SU-DHL-6 (cell line): ENCODE data around the gene VEZT.

Experiments
- H2AFZ ChIP-seq: fragments of 200-600 bp; sonication (generic); 2 replicates; pipeline ENCODE4 v1.6.1; 2014; ENCODE audit warnings: low read depth, mild to moderate bottlenecking, moderate library complexity, mixed read lengths, antibody characterized with exemption, low read length; ENCODE audit not compliant: severe bottlenecking
- H3F3A ChIP-seq: fragments of 200-600 bp; shearing (Covaris generic); 2 replicates; pipeline ENCODE4 v1.6.0; 2016; ENCODE audit warnings: antibody characterized with exemption, mild to moderate bottlenecking; ENCODE audit not compliant: insufficient read depth
- H3K27ac ChIP-seq: fragments of 200-600 bp; sonication (generic); 2 replicates; pipeline ENCODE4 v1.5.1; 2016; ENCODE audit warnings: low read depth, mild to moderate bottlenecking, low read length, moderate library complexity, mixed read lengths
- H3K27me3 ChIP-seq: fragments of 200-600 bp; sonication (generic), shearing (Covaris generic); 2 replicates; pipeline ENCODE4 v1.6.0; 2014; ENCODE audit warnings: mild to moderate bottlenecking, low read length
- H3K36me3 ChIP-seq: fragments of 200-600 bp; sonication (generic); 2 replicates; pipeline ENCODE4 v1.6.1; 2014; ENCODE audit warnings: mild to moderate bottlenecking, low read length, mixed read lengths
- H3K4me2 ChIP-seq: fragments of 300-600, 200-600 bp; shearing (Covaris generic), sonication (generic); 2 replicates; pipeline ENCODE4 v1.6.0; 2014; ENCODE audit warnings: low read length, low read depth, mild to moderate bottlenecking; ENCODE audit not compliant: poor library complexity, severe bottlenecking
- H3K4me3 ChIP-seq: fragments of 200-600 bp; sonication (generic); 2 replicates; pipeline ENCODE4 v1.5.1; 2014; ENCODE audit warnings: antibody characterized with exemption, low read length, mild to moderate bottlenecking, mixed read lengths; ENCODE audit not compliant: insufficient read depth, poor library complexity, severe bottlenecking
- H3K79me2 ChIP-seq: fragments of 200-600 bp; sonication (generic); 2 replicates; pipeline ENCODE4 v1.6.1; 2014; ENCODE audit warnings: mild to moderate bottlenecking, low read length, moderate library complexity; ENCODE audit not compliant: insufficient read depth
- H3K9ac ChIP-seq: fragments of 200-600 bp; sonication (generic); 2 replicates; pipeline ENCODE4 v1.7.0; 2014; ENCODE audit warnings: mild to moderate bottlenecking, low read length
- H3K9me2 ChIP-seq: fragments of 200-600 bp; sonication (generic); replicated peaks from 2 replicates; pipeline ENCODE4 v1.6.1; 2014; ENCODE audit warnings: low read length; ENCODE audit not compliant: insufficient read depth
- H3K9me3 ChIP-seq: fragments of 200-600 bp; sonication (generic); 2 replicates; pipeline ENCODE4 v1.6.1; 2014; ENCODE audit warnings: low read length, mixed read lengths; ENCODE audit not compliant: insufficient read depth
- H4K20me1 ChIP-seq: fragments of 200-600 bp; sonication (generic); 2 replicates; pipeline ENCODE4 v1.6.1; 2014; ENCODE audit warnings: low read depth, mild to moderate bottlenecking, antibody characterized with exemption, low read length, moderate library complexity, mixed read lengths
- EZH2phosphoT487 ChIP-seq: fragments of 200-600 bp; sonication (generic), shearing (Covaris generic); conservative IDR thresholded peaks from 2 replicates; pipeline ENCODE4 v1.6.1; 2018; ENCODE audit warnings: mild to moderate bottlenecking, antibody characterized with exemption, low read length, moderate library complexity, mixed read lengths
- TF ChIP-seq, protein P1 (sequence below): fragments of 200-600 bp; sonication (generic); IDR thresholded peaks from one replicate; pipeline ENCODE4 v1.5.1; 2017; ENCODE audit warnings: antibody characterized with exemption, mild to moderate bottlenecking, low read length, moderate library complexity; ENCODE audit not compliant: insufficient read depth, poor library complexity, severe bottlenecking

Gene VEZT

DNA sequence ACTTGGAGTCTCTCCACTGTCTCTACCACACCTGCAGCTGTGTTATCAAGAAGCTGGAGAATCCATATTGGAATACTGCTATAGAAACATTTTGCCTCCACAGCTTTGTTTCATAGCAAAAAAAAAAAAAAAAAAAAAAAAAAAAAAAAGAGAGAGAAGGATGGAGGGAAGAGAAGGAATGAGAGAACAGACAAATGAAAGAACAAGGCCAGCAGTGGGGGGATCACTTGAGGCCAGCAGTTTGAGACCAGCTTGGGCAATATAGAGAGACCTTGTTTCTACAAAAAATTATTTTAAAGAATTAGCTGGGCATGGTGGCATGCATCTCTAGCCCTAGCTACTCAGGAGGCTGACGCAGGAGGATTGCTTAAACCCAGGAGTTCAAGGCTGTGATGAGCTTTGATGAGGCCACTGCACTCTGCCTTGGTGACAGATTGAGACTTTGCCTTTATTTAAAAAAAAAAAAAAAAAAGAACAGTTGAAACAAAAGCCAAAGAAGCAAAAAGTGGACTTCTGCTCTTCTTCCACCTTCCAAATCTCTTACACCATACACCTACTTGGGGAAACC, 8.1 kb downstream of the VEZT start:
- TF ChIP-seq, protein P1, sequence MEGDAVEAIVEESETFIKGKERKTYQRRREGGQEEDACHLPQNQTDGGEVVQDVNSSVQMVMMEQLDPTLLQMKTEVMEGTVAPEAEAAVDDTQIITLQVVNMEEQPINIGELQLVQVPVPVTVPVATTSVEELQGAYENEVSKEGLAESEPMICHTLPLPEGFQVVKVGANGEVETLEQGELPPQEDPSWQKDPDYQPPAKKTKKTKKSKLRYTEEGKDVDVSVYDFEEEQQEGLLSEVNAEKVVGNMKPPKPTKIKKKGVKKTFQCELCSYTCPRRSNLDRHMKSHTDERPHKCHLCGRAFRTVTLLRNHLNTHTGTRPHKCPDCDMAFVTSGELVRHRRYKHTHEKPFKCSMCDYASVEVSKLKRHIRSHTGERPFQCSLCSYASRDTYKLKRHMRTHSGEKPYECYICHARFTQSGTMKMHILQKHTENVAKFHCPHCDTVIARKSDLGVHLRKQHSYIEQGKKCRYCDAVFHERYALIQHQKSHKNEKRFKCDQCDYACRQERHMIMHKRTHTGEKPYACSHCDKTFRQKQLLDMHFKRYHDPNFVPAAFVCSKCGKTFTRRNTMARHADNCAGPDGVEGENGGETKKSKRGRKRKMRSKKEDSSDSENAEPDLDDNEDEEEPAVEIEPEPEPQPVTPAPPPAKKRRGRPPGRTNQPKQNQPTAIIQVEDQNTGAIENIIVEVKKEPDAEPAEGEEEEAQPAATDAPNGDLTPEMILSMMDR: no peak
- TF ChIP-seq EZH2phosphoT487: no peak
- H3K27ac ChIP-seq: no peak overlapping the region
- no peak overlapping the region for H2AFZ ChIP-seq
- H3K27me3 ChIP-seq: no peaks in the 10 kb centered on the region
- H3F3A ChIP-seq: 0 out of 2 replicates have a peak, but pooled peaks cover 6% of the 10 kb centered on the region
- H3K9me2 ChIP-seq: no peaks in the 10 kb centered on the region
- peaks cover 99% of the 10 kb centered on the region for H3K79me2 ChIP-seq
- no peaks in the 10 kb centered on the region for H3K36me3 ChIP-seq
- no peak overlapping the region for H3K9ac ChIP-seq
- H3K4me3 ChIP-seq: no peak overlapping the region
- H3K9me3 ChIP-seq: no peaks in the 10 kb centered on the region
- no peak overlapping the region for H3K4me2 ChIP-seq
- H4K20me1 ChIP-seq: peaks cover under 1% of the 10 kb centered on the region; the same call in 1 of the 2 replicates

DNA sequence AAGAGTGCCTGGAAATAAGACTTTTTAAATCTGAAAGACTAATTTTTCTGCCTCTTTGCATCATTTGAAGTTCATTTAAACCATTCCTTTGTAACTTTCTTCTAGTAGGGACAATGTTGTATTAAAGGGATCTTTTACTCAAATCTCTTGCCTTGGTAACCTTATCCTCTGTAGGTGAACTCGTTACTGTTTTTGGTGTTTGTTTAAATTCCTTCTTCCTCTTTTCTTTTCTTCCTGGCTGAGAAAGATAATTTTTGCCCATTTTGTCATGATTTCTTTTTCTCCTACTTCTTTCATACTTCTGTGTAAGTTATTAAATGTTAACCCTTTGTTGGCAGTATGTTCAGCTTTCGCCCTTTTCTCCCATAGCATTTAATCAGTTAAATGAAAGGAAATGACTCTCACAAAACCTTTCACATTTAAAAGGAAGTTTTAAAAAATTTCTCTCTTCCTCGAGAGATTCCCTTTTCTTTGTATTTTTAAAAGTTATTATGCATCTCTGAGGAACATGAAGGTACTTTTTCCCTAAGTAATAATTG, 10.3 kb downstream of the VEZT start:
- Histone ChIP-seq H3K27me3 (no peaks in the 10 kb centered on the region), H3K9me2 (no peaks in the 10 kb centered on the region), H3F3A (0 out of 2 replicates have a peak, but pooled peaks cover 6% of the 10 kb centered on the region), H3K27ac (no peak overlapping the region), H3K9ac (no peak overlapping the region), H3K79me2 (peaks cover 99% of the 10 kb centered on the region), H3K36me3 (no peaks in the 10 kb centered on the region), H3K4me2 (no peak overlapping the region), H3K9me3 (no peaks in the 10 kb centered on the region), H3K4me3 (no peak overlapping the region), H4K20me1 (peaks cover 8% of the 10 kb centered on the region; the same call in 1 of the 2 replicates), H2AFZ (no peak overlapping the region)
- TF ChIP-seq, protein P1: no peak
- TF ChIP-seq EZH2phosphoT487: no peak

DNA sequence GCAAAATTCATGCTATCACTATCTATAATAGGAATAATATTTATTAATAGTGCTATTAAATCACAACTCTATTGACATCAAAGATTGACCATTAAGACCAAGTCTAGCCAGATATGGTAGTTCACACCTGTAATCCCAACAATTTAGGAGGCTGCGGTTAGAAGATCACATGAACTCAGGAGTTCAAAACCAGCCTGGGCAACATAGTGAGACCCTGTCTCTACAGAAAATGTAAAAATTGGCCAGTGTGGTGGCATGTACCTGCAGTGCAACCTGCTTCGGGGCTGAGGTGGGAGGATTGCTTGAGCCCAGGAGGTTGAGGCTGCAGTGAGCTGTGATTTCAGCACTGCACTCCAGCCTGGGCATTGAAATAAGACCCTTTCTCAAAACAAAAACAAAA, 11.0 kb downstream of the VEZT start:
- no peak overlapping the region for H3K27ac ChIP-seq
- peaks cover 8% of the 10 kb centered on the region; the same call in 1 of the 2 replicates for H4K20me1 ChIP-seq
- H2AFZ ChIP-seq: no peak overlapping the region
- H3K9ac ChIP-seq: no peak overlapping the region
- TF ChIP-seq, protein P1: no peak
- TF ChIP-seq EZH2phosphoT487: no peak
- H3K9me2 ChIP-seq: no peaks in the 10 kb centered on the region
- H3K36me3 ChIP-seq: no peaks in the 10 kb centered on the region
- H3K4me2 ChIP-seq: no peak overlapping the region
- H3K27me3 ChIP-seq: no peaks in the 10 kb centered on the region
- H3K9me3 ChIP-seq: no peaks in the 10 kb centered on the region
- no peak overlapping the region for H3K4me3 ChIP-seq
- peaks cover 99% of the 10 kb centered on the region for H3K79me2 ChIP-seq
- 0 out of 2 replicates have a peak, but pooled peaks cover 6% of the 10 kb centered on the region for H3F3A ChIP-seq
